Activated CD4-positive, alpha-beta T cell treated with anti-CD3 and anti-CD28 coated beads, Interleukin-2, amount 50 U/mL, for 4 hours (primary cell): ENCODE data around the gene DTNA.
"Not testable (repeated sequence)": the region's sequence is repeated elsewhere in the genome, so short reads cannot be mapped to it uniquely, and the experiment has no call there.

ENCODE experiments used
- DNase-seq, 2 experiments: peaks; one replicate each; pipeline ENCODE4 v3.0.0-alpha.2; 2020

DTNA gene

GRCh38 chr18:34911081-34911480, 201.0 kb downstream of the DTNA start:
- no peak for DNase-seq

- no peak for DNase-seq
Observed at GRCh38 chr18:34911661-34912384, 201.7 kb downstream of the DTNA start.

DNA sequence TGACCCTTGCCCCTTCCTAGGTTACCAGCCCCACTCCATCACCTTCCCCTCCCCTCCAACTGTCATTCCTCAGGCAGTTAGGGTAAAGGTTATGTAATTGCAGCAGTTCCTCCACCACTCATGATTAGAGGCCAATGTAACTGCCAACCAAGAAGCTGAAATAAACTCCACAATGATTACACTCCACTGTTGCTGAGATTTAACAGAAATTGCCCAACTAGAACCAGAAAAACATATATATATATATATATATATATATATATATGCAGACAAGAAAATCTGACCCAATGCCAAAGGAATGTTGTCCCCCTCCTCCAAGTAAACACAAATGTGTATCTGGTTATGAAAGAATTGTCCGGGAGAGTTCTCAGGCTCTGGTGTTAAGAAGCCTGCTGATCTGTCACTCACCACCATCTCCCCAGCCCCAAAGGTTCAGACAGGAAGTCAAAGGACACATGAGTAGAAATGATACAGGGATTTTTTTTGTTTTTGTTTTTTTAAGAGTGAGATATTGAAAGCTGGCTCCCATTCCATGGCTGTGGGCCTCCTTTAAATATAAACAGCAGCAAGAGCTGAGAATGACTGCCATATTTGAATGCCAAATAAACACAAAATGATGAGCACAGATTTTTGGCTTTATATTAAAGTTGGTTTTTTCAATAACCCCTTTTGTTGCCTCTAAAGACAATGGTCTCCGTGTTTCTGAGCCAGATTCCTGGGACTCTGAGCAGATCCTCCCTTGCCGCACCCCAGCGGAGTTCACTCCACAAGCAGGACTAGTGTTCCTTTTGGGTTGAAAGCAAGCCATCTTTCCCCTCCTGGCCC, 204.0 kb downstream of the DTNA start:
- DNase-seq, result no peak

- DNase-seq, result no peak
Observed at GRCh38 chr18:34915046-34915445, 204.9 kb downstream of the DTNA start.

GRCh38 chr18:34916539-34916938, 206.4 kb downstream of the DTNA start:
- not testable (repeated sequence) for DNase-seq

DNA sequence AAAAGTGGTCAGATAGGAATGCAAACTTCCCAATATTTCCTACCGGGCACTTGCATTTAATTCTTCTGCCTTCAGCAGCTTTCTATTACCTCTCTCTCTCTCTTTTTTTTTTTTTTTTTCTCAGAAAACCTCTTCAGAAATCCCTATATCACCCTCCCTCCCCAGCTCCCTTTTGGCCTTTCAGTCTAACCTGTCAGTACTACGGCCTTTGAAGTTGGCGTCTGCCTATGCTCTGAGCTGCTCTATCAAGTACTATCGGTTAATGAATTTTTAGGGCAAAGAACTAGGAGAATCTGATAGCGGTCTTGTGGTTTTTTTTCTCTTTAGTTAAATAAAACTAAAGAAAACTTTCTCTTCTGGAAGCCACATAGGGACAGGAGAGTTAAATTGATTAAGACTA, 208.8 kb downstream of the DTNA start:
- no peak for DNase-seq

DNA sequence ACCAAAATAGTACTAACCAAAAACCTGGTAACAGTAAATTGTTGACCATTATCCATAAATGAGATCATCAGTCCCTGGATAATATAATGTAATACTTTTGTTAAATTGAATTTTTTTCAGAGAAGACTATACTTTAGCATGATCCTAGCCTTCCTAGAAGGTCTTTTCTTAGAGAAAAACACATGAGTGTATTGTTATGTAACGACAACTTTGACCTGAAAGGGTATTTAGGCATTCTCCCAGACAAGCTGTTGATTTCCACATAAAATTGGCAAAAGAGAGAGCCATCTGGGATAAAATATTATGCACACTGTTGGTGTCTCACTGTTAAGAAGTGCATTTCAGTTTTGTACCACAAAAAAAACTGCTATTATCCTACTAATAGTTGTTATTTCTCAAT, 211.1 kb downstream of the DTNA start:
- DNase-seq, result no peak

- no peak for DNase-seq
Observed at GRCh38 chr18:34921811-34922385, 211.8 kb downstream of the DTNA start.

- not testable (repeated sequence) for DNase-seq
Observed at GRCh38 chr18:34922594-34922993, 212.5 kb downstream of the DTNA start.

- DNase-seq, result no peak
Observed at GRCh38 chr18:34923911-34924310, 213.8 kb downstream of the DTNA start.

GRCh38 chr18:34926683-34927082, 216.6 kb downstream of the DTNA start:
- no peak for DNase-seq

- DNase-seq, result no peak
Observed at GRCh38 chr18:34928088-34928753, 218.1 kb downstream of the DTNA start.

DNA sequence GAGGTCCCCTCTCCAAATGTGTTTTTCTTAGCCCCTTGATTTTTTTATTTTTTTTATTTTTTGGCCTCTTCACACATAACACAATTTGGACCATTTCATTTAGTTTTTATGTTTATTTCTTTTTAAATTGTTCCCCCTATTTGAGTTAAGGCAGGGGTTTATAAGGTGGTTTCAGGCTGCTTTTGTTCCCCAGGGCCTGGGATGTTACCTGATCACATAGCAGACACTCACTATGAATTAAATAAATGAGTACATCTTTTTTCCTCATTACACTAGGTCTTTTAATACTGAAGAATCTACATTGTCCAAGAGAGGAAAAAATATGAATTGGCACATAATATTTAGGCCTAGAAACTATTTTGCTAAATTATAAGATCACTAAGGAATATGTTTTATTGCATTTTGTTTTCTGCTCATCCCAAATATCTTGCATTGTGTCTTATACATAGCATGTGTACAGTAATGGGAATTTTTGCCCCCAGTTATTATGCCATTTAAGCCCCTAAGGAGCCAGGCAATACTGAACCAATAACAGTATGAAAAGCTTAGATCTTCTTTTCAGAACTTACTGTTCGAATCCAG, 218.7 kb downstream of the DTNA start:
- no peak for DNase-seq

DNA sequence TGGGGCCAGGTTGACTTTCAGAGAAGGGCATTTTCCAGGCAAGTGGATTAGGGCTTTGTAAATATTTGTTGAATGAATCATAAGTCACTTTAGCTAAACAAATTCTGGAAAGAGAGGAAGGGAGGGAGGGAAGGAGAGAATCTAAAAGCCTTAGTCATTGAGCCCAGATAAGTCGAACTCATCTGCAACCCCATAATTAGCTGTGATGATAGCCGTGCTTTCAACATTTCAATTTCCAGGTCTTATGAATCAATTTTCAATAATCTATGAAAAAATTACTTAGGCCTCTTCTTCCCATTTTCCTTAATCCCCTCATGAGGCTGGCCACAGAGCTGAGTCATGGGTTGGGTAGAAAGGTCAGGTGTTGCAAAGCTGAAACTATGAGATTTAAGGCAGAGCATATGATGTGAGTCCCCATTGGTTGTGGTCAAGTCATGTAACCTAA, 219.3 kb downstream of the DTNA start:
- no peak for DNase-seq

DNA sequence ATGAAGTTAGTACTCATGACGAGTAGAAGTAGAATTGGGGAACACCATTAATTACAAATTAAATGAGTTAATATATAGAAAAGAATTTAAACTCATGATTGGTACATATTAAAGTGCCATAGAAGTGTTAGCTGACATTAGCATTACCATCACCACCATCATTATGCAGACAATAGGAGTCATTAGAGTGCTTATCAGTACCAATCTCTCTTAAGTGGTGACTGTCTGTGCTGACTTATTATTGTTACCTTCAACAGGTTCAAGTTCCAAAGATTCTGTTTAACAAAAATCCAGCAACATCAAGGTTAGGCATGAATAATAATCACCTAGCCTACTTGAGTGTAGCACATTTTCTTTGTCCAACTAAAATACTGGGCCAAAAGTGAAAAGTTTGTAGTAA, 222.3 kb downstream of the DTNA start:
- DNase-seq, result no peak

GRCh38 chr18:34932792-34933466, 222.8 kb downstream of the DTNA start:
- DNase-seq, result no peak

- no peak for DNase-seq
Observed at GRCh38 chr18:34933909-34934661, 224.0 kb downstream of the DTNA start.

GRCh38 chr18:34936772-34937171, 226.7 kb downstream of the DTNA start:
- DNase-seq, result no peak

GRCh38 chr18:34938090-34938489, 228.0 kb downstream of the DTNA start:
- no peak for DNase-seq
